GM11168 (cell line): ENCODE data around the gene PDCL3.

Experiments
- in situ Hi-C: fragments of 300-500 bp; cut with MboI; formaldehyde crosslinking; loops from one replicate; pipeline ENCODE4 v1.12.0; 2022; ENCODE audit warnings: low sequenced_read_pairs; ENCODE audit not compliant: unreplicated experiment

Gene PDCL3

DNA sequence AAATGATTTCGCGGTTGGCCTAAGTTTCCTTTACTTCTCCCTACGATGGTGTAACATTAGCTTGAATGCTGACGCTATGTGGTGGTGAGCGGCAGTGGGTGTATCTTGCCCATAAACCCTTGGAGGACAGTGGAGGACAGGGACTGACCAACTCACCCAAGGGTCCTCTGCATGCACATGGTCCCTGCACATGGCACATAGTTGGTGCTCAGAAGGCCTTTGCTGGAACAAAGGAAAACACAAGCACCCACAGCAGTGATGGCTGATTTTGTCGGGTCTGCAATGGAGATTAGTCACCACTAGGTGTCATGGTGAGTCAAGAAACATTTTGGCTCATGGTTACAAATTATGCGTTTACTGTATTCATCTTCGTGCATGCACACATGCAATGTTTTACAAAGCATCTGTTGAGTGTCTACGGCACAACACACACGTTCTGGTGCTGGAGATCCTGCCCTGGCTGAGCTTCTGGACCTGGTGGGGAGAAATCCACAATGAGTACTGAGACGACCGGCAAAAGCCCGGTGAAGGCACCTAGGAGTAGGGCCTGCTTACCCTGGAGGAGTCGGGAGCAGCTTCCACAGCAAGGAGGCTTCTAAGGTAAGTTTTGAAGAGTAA, 44.0 kb downstream of the PDCL3 start:
- in situ Hi-C loops, result no loop called here

DNA sequence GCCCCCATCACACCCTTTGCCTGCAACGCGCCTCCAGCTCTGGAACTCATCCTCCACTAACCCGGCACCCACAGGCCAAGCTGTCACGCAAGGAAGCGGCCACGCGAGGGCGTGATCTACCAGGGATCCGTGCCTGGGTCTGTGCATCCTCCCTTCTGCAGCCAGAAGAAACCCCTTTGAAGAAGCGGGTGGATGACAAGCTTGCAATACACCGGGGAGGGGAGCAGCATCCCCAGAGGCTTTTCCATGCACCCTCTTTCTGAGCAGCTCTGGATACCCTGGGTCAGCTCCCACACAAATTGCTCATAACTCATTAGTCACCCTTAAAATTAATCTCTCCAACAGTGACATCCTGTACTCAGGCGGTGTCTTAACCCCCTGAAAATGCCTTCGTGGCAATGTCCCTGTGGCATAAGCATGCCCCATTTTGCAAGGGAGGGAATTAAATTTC, 47.6 kb downstream of the PDCL3 start:
- in situ Hi-C loops, result no loop called here

DNA sequence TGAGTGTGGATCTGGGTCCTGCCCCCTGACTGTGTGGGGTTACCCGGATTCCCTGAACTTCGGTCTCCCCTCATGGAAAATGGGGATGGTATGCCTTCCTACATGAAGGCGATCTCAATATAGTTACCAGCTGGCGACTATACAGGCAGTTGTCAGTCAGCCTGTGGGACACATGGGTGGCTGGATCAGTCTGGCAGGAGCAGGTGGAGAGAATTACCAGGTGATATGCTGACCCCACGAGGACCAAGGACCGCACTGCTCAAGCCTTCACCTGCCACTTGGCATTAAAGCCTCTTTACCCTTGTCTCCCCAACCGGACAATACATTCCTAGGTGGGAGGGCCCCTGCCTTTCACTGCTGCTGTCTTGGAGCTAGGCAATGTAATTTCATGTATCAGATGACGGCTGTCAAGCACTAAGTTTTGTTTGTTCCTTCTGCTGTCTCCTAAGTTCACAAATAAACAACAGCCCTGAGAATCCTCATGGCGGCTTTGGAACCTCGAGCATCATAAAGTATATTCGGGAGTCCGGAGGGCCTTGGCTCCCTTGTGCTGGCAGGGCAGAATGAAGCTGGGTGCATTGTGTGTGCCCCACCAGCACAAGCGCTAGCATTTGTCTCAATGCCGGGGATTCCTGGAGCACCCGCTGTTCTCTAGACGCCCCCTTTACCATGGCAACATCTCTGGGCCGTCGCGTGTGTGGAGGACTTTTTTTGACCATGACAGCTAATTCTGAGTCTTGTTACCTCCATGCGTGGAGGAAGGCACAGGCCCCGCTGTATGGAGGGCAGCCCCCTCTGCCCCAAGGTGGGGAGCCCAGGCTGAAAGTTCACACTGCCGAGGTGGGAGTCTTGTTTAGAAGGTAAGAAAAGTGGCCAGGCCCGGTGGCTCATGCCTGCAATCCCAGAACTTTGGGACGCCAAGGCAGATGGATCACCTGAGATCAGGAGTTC, 48.6 kb downstream of the PDCL3 start:
- in situ Hi-C loops, result no loop called here

DNA sequence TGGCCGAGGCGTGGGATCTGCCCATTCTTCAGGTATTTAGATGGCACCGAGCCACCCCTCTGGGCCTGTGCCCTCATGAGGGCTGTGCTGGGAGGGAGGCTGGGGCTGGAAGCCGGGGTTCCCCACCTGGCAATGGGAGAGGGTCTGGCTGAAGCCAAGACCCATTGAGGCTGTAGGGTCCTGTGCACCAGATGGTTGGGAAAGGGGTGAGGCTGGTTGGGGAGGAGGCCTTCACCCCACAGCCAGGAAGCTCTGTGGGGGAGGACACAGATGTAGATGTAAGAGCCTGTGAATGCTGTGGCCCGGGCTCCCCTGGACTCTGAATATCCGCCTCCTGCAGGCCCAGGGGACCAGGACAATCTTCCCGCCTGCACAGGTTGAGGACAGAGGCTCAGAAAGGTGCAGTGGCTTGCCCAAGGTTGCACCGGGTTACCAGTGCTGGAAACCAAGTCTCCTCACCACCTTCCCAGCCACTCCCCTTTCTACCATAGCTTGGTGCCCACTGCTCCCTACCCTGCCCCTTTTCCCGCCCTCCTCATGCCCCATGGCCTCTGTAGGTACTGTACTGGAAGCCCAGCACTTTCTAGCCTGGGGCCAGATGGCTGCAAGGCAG, 49.7 kb downstream of the PDCL3 start:
- in situ Hi-C loops, result no loop called here

DNA sequence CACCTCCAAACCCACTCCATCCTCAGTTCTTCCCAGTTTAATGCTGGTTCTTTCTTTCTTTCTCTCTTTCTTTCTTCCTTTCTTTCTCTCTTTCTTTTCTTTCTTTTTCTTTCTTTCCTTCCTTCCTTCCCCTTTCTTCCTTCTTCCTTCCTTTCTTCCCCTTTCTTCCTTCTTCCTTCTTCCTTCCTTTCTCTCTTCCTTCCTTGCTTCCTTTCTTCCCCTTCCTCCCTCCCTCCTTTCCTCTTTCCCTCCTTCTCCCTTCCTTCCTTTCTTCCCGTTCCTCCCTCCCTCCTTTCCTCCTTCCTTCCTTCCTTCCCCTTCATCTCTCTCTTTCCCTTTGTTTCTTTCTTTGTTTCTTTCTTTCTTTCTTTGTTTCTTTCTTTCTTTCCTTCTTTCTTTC, 50.9 kb downstream of the PDCL3 start:
- in situ Hi-C loops, result no loop called here

DNA sequence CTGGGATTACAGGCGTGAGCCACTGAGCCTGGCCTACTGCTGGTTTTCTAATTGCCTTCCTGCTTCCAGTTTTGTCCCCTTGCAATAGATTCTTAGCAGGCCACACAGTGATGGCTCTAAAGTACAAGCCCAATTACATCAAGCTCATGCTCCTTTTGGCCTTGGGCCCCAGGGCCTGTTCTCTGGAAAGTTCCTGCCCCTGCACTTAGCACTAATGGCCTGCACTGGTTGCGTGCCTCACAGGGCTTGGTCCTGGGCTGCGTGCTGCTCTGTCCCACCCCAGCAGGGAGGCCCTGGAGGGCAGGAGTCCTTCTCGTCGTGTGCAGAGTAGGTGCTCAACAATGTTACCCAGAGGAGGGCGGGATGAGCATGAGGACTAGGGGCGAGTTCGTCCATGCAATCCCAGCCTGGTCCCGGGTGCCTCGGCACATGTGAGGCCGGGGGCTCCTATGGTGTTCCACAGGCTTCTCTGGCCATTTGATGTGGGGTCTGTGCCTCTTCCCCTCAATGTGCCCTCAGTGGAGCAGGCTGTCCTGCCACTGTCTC, 51.7 kb downstream of the PDCL3 start:
- in situ Hi-C loops, result no loop called here

DNA sequence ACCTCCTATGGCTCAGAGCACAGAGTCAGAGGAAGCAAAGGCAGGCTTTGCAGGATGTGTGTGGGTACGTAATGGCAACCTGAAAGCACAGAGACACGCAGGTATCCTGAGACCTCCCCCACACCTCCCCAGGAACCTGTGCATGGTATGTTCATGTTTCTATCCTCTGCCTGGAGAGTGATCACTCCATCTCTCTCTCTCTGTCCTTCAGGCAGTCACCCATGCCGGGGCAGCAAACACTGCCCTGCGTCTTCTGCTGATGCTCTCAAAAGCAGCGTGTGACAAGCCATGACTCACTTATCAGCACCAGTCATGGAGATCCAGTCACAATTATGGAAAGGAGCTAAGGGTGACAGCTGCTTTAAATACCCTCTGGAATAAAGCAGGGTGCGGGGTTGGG, 52.7 kb downstream of the PDCL3 start:
- in situ Hi-C loops, result no loop called here

DNA sequence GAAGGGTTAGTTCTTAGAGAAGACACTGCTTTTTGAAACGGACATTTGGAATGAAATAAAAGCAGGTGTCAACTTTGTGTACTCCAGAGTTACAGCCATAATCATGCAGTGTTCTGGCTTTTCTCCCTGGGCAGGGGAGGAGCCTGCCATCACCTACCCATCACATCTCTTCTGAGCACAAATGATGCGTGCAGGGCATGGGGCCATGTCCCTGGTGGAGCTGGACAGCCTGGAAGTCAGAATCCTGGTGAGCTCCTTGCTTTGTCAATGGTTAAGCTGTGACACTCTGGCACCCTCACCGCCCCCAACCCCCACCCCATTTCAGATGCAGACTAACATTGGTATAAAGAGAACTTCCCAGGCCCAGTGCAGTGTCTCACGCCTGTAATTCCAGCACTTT, 53.1 kb downstream of the PDCL3 start:
- in situ Hi-C loops, result no loop called here

DNA sequence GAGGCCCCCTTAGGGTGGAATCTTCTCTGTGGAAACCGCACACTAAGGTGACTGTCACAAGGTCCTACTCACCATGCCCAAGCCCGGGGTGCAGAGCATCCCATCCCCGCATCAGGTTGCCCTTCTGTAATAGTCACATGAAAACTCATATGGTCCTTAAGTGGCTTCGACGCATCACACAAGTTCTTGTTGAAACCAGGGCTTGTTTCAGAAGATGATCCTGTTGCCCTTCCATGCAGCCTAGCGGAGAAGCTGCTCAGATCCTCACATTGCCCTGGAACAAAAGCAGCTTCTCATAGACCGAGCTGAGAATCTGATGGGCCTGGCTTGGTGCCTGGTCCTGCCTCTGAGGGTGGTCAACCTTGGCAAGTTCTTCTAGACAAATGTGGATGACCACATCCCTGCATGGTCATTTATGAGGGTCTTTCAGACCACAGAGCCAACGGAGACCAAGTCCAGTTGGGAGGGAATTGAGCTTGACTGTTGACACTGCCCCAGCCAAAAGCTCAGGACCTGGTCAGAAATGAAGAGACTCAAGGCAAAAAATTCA, 54.1 kb downstream of the PDCL3 start:
- in situ Hi-C loops, result no loop called here

DNA sequence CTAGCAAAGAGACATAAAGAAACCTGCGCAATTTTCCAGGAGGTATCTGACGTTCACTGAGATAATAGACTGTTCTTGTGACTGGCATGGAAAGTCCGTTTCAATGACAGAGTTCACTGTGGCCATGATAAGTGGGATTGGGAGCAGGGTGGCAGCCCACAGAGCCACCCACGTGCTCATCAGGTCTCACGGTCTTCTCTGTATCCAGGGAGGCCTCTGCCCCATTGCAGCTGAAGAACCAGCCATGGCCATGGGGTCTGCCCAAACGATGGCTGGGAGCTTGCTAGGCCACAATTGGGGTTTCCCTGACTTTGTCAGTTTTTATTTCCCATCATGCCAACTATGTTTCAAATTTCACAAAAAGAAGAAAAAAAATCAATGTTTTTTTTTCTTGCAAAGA, 57.2 kb downstream of the PDCL3 start:
- in situ Hi-C loops, result no loop called here

DNA sequence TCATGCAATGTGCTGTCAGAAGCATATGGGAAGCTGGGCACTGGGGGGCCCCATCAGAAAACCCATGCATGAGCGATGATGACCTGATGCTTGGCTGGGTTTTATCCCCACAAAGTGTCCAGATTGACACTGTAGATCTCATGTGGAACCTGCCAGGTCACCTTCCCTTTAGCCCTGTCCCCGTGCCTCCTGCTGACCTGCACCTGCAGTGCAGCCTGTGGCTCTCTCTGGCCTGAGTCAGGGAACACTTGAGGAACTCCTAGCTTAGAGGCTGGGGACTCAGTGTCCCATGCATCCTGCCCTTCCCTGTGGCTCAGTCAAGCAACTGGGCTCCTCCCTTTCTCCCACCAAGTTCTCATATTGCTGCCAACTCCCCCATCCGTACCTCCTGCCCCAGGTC, 57.7 kb downstream of the PDCL3 start:
- in situ Hi-C loops, result no loop called here

DNA sequence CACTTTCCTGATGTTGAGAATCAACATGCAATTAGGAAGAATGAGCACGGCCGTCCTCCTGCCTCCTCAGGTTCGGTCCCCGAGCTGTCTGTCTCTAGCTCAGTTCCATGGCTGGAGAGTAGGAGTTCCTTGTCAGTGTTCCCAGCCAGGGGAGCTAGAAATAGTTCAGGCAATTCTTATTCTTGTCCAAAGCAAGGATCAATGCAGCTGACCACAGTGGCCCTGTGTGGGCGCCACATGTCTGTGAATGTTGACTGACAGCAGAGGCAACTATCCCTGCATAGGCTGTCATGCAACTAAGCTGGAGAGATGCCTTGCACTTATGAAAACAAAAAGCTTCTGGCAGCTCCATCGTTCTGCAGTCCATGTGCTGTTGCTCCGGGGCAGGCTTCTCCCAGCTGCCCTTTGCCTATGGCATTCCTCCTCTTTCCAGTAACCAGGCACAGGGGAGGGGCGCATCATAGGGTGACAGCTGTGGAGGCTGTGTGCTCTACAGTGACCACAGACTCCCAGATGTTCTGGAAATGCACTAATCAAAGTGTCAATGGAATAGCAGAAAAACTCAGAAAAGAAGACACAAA, 58.7 kb downstream of the PDCL3 start:
- in situ Hi-C loops, result no loop called here

DNA sequence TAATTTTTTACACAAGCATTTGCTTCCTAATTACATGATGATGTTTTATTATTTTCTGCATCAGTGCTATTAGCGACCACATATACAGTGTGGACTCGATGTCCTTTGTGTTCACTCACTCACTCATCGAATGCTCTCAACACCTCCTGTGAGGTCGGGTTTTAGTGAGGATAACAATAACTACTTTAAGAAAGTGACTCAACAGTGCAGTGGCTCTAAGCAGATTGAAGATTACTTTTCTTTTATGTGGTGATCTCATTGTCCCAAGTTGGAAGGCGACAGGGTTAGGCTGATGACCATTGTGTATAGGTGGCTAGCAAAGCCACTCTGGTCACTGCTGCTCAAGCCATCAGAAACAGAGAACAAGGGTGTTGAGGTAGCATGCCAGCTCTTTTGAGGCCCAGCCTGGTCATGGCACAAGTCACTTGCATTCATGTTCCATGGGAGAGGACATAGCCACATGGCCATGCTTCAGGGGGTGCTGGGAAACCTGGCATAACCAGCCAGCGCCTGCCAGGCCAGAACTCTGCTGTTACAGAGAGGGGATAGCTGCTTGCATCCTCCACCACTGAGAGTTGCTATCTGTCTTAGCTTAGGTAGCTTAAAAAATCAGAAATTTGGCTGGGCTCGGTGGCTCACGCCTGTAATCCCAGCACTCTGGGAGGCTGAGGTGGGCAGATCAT, 60.4 kb downstream of the PDCL3 start:
- in situ Hi-C loops, result no loop called here

DNA sequence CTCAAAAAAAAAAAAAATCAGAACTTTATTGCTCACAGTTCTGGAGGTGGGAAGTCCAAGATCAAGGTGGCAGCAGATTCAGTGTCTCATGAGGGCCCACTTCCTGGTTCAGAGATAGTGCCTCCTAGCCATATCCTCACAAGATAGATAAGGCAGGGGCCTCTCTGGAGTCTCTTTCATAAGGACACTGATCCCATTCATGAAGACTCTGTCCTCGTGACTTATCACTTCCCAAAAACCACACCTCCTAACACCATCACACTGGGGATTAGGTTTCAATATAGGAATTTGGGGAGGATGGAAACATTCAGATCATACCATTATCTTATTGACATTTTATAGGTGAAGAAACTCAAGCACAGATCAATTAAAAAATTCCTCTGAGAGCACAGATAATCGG, 61.1 kb downstream of the PDCL3 start:
- in situ Hi-C loops, result no loop called here

DNA sequence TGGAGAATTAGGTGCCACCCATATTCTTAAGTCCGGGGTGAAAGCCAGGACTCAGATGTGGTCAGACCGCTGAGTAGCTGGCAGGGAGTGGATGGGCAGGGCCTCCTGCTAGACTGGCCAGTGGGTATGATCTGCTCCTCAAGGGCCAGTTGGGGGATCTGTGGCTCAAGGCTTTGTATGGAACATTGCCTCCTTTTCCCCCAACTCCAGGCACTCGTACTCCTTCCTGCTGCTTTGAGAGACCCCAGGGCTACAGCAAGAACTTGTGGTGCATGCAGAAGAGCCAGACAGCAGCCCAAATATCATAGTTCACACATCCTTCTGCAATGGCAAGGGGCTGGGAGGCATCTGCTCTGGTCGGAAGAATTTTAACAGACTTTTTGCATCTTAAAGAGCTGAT, 61.7 kb downstream of the PDCL3 start:
- in situ Hi-C loops, result no loop called here

DNA sequence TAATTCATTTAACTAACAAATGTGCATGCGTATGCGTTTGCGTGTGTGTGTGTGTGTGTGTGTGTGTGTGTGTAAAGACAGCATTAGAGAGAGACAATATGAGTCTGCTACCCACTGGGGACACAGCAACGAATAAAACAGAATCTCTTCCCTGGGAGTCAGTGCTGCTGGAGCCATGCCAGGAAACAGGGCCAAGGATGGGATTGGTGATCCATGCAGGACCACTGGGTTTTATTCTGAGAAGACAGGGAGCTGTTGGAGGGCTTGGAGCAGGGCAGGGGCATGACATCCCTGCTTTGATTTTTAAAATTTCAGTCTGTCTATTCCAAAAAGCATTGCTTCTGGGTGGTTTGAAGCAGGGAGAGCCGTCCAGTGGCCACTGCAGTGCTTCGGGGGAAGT, 62.9 kb downstream of the PDCL3 start:
- in situ Hi-C loops, result no loop called here
